Activated CD8-positive, alpha-beta memory T cell treated with anti-CD3 and anti-CD28 coated beads, Interleukin-2, amount 10 ng/mL, durations not matched to agents 7 days and 5 days (primary cell): ENCODE results near the gene CRTAP. TPM values are rescaled to one million over a fixed set of nuclear protein-coding genes. Genes with fewer than 3 reads are reported as not detected.
A peak's percentile ranks its signal among the peaks of the same experiment; 100 is the strongest.

Source experiments
- ATAC-seq: fragments of 150-1000 bp; cut with Tn5 transposase; one replicate; pipeline ENCODE4 v1.10.0; 2021; ENCODE audit warnings: moderate library complexity
- CTCF ChIA-PET: fragments of 350-600 bp; sonication (Branson Sonifier 250); formaldehyde crosslinking; loops from one replicate; lab custom pipeline; 2021; ENCODE audit warnings: antibody characterized with exemption; lab: Charles Lee
- DNase-seq: peaks from one replicate; pipeline ENCODE4 v3.0.0-alpha.2; 2020
- H3K27ac Mint-ChIP-seq: one replicate; pipeline ENCODE4 v1.8.0; 2021; ENCODE audit warnings: mild to moderate bottlenecking, mixed read lengths
- H3K27me3 Mint-ChIP-seq: one replicate; pipeline ENCODE4 v1.8.0; 2021; ENCODE audit warnings: mixed read lengths
- H3K36me3 Mint-ChIP-seq: one replicate; pipeline ENCODE4 v1.8.0; 2021; ENCODE audit warnings: mild to moderate bottlenecking, mixed read lengths
- H3K4me1 Mint-ChIP-seq: one replicate; pipeline ENCODE4 v1.8.0; 2021; ENCODE audit warnings: mixed read lengths
- H3K4me3 Mint-ChIP-seq: one replicate; pipeline ENCODE4 v1.8.0; 2021; ENCODE audit warnings: mild to moderate bottlenecking, moderate library complexity, mixed read lengths
- H3K9me3 Mint-ChIP-seq: one replicate; pipeline ENCODE4 v1.8.0; 2022; ENCODE audit warnings: low read depth, mixed read lengths
- total RNA-seq, 2 experiments: library from RNA; stranded (reverse); gene quantifications; one replicate each; pipeline ENCODE4 v1.2.3, GENCODE V29; 2021

CRTAP gene
- total RNA-seq, 2 experiments from 2014 or later: 28.0 to 40.3 TPM

DNA sequence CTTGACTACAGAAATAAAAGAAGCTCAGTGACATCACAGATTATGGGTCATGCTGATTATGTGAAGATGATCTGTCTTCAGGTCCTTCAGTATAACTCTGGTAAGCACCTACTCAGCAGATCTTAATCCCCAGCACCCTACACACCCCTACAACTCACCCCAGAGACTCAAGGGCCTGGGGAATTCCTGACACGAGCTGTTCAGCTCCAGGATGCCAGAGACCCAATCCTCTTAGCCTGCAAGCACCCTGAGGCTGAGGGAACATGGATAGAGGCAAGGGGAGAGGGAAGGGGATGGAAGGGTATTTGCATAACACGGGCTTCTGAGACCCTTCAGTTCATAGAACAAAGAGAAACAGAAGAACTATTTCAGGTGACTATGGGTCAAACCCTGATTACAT lies 29.9 kb upstream of the CRTAP start:
- Mint-ChIP-seq H3K4me3 (no peak overlapping the region), H3K9me3 (no peaks in the 10 kb centered on the region), H3K27ac (no peak overlapping the region), H3K27me3 (no peaks in the 10 kb centered on the region), H3K4me1 (peaks cover 17% of the 10 kb centered on the region), H3K36me3 (peaks cover 26% of the 10 kb centered on the region)
- DNase-seq: no peak
- CTCF ChIA-PET: interaction anchor here (1.1 to 1.4 kb wide), 2 partner anchors 51 to 136 kb away, joined by 3 to 5 read pairs; no protein-coding TSS in a partner anchor
- ATAC-seq: no peak

DNA sequence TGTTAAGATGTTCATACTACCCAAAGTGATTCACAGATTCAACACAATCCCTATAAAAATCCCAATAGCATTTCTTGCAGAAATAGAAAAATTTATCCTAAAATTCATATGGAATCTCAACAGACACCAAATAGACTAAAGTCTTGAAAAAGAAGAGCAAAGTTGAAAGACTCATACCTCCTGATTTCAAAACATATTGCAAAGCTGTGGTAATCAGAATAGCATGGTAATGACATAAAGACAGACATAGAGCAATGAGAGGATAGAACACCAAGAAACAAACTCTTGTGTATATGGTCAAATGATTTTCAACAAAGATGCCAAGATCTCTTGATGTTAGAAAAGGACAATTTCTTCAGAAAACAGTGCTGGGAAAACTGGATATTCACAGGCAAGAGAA lies 25.1 kb upstream of the CRTAP start:
- H3K36me3 Mint-ChIP-seq: peaks cover 64% of the 10 kb centered on the region
- DNase-seq (no peak), ATAC-seq (no peak)
- no peak overlapping the region for H3K4me3 Mint-ChIP-seq
- CTCF ChIA-PET: interaction anchor here (1.0 kb wide), 1 partner anchor 25 kb away, joined by 3 read pairs; the partner anchor contains the start of gene CRTAP
- no peaks in the 10 kb centered on the region for H3K9me3 Mint-ChIP-seq
- peaks cover 60% of the 10 kb centered on the region for H3K4me1 Mint-ChIP-seq
- H3K27ac Mint-ChIP-seq: no peak overlapping the region
- H3K27me3 Mint-ChIP-seq: no peaks in the 10 kb centered on the region

DNA sequence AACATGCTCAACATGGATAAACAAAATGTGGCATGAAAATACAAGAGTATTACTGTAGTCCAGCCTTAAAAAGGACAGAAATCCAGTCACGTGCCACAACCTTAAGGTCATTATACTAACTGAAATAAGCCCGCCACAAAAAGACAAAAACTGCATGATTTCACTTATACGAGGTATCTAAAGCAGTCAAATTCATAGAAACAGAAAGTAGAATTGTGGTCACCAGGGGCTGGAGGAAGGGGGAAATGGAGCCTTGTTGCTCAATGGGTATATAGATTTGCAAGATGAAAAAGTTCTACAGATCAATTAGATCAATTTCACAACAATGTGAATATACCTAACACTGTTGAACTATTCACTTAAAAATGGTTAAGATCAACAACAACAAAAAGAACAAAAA lies 24.3 kb upstream of the CRTAP start:
- H3K36me3 Mint-ChIP-seq: peaks cover 61% of the 10 kb centered on the region
- H3K27ac Mint-ChIP-seq: no peak overlapping the region
- DNase-seq (no peak), ATAC-seq (peak; percentile 69)
- H3K9me3 Mint-ChIP-seq: no peaks in the 10 kb centered on the region
- H3K4me1 Mint-ChIP-seq: peaks cover 64% of the 10 kb centered on the region
- no peaks in the 10 kb centered on the region for H3K27me3 Mint-ChIP-seq
- H3K4me3 Mint-ChIP-seq: no peak overlapping the region
- CTCF ChIA-PET: interaction anchor here (1.3 to 1.4 kb wide), 2 partner anchors 24 to 100 kb away, joined by 3 read pairs; partner anchors contain the start of gene CRTAP

DNA sequence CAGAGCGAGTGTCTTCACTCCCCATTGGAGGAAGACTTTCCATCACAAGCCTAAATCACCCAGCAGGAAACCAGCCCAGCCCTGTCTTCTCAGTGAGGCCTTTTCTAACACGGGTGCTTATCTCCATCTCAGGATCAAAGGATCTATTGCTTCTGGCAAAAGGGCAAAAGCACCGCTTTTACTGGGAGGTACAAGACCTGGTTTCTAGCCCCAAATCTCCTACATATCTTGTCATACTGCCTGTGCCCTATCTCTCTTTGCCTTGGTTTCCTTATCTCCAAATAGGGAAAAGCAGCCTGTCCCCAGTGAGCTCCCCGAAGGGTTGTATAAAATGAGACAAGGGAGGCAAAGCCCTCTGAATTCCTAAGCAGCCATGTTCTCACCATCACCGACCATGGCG lies 22.1 kb upstream of the CRTAP start:
- Mint-ChIP-seq H3K9me3 (no peaks in the 10 kb centered on the region), H3K36me3 (peaks cover 57% of the 10 kb centered on the region), H3K4me3 (no peak overlapping the region), H3K27ac (no peak overlapping the region), H3K4me1 (peaks cover 71% of the 10 kb centered on the region), H3K27me3 (no peaks in the 10 kb centered on the region)
- CTCF ChIA-PET: interaction anchor here (0.6 to 1.2 kb wide), 3 partner anchors 18 to 145 kb away, joined by 3 read pairs; no protein-coding TSS in a partner anchor
- ATAC-seq (no peak), DNase-seq (no peak)

DNA sequence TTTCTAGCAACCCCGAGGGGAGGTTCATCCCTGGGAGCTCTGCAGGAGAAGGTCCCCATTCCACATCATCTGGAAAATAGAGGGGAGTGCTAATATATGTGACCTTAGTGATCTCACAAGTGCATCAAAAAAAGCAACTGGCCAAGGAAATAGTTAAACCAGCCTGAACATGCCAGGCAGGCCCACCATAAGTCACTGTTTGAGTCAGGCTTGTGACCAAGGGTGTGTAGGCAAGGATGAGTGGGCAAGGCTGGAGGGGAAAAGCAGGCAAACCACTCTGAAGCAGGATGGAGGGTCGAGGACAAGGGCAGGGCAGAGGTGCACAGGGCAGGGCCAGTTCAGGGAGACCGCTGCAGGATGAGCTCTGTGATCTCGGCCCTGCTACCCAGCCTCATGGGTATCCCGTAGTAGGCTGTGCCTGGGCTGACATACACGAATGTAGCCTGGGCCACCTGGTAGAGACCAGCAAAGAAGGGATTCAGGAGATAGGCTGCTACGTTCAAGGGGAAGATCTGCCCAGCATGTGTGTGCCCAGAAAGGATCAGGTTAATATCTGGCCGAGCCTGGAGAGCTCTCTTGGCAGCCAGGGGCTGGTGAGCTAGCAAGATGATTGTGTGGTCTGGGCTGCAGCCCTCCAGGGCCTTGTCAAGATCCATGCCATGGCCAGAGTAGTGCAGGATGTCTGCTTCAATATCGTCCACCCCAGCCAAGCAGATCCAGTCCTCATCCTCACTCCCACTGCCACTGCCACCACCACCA lies 21.1 kb upstream of the CRTAP start:
- DNase-seq (no peak), ATAC-seq (no peak)
- CTCF ChIA-PET: interaction anchor here (1.2 kb wide), 1 partner anchor 145 kb away, joined by 3 read pairs; no protein-coding TSS in a partner anchor
- peaks cover 52% of the 10 kb centered on the region for H3K36me3 Mint-ChIP-seq
- no peaks in the 10 kb centered on the region for H3K9me3 Mint-ChIP-seq
- no peak overlapping the region for H3K27ac Mint-ChIP-seq
- peaks cover 70% of the 10 kb centered on the region for H3K4me1 Mint-ChIP-seq
- no peak overlapping the region for H3K4me3 Mint-ChIP-seq
- H3K27me3 Mint-ChIP-seq: no peaks in the 10 kb centered on the region

DNA sequence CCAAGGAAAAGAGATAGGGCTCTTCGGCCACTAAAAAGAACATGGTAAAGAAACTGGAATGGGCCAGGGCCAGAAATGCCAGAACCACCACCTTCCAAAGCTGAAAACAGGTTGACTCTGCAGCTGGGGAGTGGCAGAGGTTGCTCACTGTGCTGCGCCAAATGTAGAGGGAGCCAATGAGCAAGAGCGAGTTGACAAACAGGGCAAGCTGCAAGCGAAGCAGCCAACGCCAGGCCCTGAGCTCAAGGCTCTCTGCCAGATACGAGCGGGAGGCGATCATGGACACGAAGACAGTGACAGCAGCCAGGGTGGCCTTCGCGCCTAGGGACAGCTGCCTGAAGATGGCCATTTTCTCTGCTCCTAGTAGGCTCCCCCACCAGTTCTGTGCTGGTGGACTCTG lies 20.0 kb upstream of the CRTAP start:
- H3K36me3 Mint-ChIP-seq: peaks cover 40% of the 10 kb centered on the region
- no peak for DNase-seq

DNA sequence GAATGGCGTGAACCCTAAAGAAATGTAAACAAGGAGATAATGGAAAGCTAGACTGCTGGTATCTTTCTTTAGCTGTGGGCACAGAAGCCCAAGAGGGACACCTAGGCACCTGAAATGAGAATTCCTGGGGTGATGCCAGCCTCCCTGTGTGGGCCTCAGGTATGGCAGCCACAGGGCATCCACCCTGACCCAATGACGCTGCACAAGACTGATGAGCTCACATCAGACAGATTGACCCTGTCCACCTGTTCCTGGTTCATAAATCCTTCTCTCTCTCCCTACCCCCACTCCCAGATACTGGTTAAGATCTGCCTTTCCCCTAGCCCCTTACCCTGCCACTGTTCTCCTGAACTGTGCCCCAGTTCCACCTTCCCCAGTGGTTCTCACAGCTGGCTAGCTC lies 18.4 kb upstream of the CRTAP start:
- no peak overlapping the region for H3K27ac Mint-ChIP-seq
- no peak for ATAC-seq
- peaks cover 47% of the 10 kb centered on the region for H3K4me1 Mint-ChIP-seq

More for the DNA sequence above, 20.0 kb upstream of the CRTAP start:
- Mint-ChIP-seq H3K9me3 (no peaks in the 10 kb centered on the region), H3K4me1 (peaks cover 62% of the 10 kb centered on the region), H3K27me3 (no peaks in the 10 kb centered on the region), H3K4me3 (no peak overlapping the region), H3K27ac (no peak overlapping the region)
- ATAC-seq: no peak
- CTCF ChIA-PET: interaction anchor here (0.7 kb wide), 1 partner anchor 89 kb away, joined by 3 read pairs; no protein-coding TSS in a partner anchor

DNA sequence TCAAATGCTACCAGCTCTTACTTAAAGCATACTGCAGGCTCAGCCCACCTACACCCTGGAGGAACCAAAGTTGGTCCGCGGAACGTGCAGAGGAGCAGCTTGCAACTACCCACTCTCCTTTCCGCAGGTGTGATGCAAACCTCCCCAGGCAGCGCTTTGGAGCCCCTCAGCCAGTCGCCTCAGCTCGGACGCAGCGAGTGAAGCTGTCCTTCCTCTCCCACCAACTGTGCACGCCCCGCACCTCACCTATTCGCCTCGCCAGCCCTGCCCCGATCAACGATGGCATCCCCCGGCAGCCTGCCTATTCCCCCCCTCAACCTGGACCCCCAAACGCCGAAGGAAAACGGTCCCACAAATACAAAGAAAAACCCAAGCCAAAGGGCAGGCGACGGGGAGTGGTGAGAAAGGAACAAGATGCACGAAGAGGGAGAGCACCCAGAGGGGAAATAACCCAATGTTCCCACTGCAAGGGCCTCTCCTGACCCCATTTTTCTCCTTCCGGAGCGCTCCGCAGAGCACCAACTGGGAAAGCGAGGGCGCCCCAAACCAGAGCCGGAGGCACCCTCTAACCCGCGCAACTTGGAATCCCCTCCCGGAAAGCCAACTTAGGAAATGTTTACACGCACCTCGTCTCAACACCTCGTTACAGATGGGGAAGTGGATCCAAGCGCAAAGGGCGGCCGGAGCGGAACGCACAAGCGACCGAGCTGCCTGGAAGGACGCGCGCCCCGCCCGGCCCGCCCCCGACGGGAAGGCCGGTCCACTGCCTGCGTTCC lies 17.5 kb upstream of the CRTAP start:
- H3K4me1 Mint-ChIP-seq: peaks cover 40% of the 10 kb centered on the region
- no peaks in the 10 kb centered on the region for H3K27me3 Mint-ChIP-seq
- H3K27ac Mint-ChIP-seq: peak overlapping the region; percentile 84
- H3K9me3 Mint-ChIP-seq: no peaks in the 10 kb centered on the region
- ATAC-seq: peak; percentile 58
- H3K4me3 Mint-ChIP-seq: peak overlapping the region; percentile 97
- peaks cover 19% of the 10 kb centered on the region for H3K36me3 Mint-ChIP-seq
- peak; percentile 65 for DNase-seq
- CTCF ChIA-PET: interaction anchor here (0.7 to 1.2 kb wide), 7 partner anchors 8 to 146 kb away, joined by 3 to 4 read pairs (median 3); no protein-coding TSS in a partner anchor

More for the DNA sequence above, 18.4 kb upstream of the CRTAP start:
- Mint-ChIP-seq H3K4me3 (peak overlapping the region; percentile 97), H3K27me3 (no peaks in the 10 kb centered on the region), H3K36me3 (peaks cover 26% of the 10 kb centered on the region), H3K9me3 (no peaks in the 10 kb centered on the region)
- no peak for DNase-seq
- CTCF ChIA-PET: interaction anchor here (0.7 to 1.2 kb wide), 8 partner anchors 9 to 277 kb away, joined by 3 to 4 read pairs (median 3); no protein-coding TSS in a partner anchor

DNA sequence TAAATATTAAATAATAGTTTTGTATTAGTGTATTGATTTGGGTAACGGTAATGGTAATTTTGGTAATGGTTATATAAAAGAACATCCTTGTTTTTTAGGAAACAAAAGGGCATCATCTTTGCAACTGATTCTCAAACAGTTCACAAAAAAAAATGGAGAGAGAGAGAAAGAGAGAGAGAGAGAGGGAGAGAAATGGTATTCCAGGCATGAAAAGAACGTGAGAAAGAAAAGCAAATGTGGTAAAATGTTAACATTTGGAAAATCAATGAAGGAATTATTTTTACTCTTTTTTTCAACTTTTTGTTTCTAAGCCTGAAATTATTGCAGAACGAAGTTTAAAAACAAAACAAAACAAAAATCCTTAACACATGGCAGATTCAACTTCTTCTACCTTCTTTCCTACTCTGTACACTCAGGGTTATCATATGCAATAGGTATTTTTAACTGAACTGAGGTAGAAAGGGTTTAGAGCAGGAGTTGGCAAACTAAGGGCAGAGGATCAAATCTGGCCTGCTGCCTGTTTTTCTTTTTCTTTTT lies 14.6 kb upstream of the CRTAP start:
- peaks cover 18% of the 10 kb centered on the region for H3K4me1 Mint-ChIP-seq
- H3K4me3 Mint-ChIP-seq: no peak overlapping the region
- DNase-seq (no peak), ATAC-seq (no peak)
- no peaks in the 10 kb centered on the region for H3K36me3 Mint-ChIP-seq
- CTCF ChIA-PET: interaction anchor here (1.0 kb wide), 1 partner anchor 12 kb away, joined by 3 read pairs; no protein-coding TSS in a partner anchor
- no peak overlapping the region for H3K27ac Mint-ChIP-seq
- H3K9me3 Mint-ChIP-seq: no peaks in the 10 kb centered on the region
- H3K27me3 Mint-ChIP-seq: peaks cover under 1% of the 10 kb centered on the region

DNA sequence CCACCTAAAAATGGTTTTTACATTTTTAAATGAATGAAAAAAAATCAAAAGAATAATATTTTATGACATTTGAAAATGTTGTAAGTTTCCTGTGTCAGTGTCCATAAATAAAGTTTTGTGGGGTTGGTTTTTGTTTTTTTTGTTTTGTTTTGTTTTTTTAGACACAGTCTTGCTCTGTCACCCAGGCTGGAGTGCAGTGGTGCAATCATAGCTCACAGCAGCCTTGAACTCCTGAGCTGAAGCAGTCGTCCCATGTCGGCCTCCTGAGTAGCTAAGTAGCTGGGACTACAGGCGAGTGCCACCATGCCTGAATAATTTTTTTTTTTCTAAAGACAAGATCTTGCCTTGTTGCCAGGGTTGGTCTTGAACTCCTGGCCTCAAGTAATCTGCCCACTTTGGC lies 14.1 kb upstream of the CRTAP start:
- Mint-ChIP-seq H3K27me3 (peaks cover 2% of the 10 kb centered on the region), H3K4me1 (peaks cover 14% of the 10 kb centered on the region), H3K27ac (no peak overlapping the region), H3K36me3 (no peaks in the 10 kb centered on the region), H3K9me3 (no peaks in the 10 kb centered on the region), H3K4me3 (no peak overlapping the region)
- CTCF ChIA-PET: no interaction called here
- DNase-seq: no peak
- ATAC-seq: no peak

DNA sequence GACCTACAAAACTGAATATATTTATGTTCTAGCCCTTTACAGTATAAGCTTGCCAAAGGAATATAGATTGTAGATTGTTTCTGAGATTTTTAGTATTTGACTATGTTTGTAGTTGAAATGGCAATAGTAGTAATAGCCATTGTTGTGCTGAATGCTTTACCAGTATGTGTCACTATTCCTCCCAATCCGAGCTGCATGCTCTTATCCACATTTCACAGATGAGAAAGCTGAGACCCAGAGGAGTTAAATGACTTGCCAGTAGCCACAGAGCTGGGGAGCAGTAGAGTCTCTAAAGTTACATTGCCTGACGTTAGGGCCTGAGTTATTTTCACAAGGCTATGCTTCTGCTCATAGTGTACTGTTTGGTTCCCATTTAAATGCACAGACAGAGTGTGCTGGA lies 13.6 kb upstream of the CRTAP start:
- H3K4me3 Mint-ChIP-seq: no peak overlapping the region
- H3K36me3 Mint-ChIP-seq: no peaks in the 10 kb centered on the region
- peaks cover 13% of the 10 kb centered on the region for H3K4me1 Mint-ChIP-seq
- DNase-seq (no peak), ATAC-seq (no peak)
- CTCF ChIA-PET: no interaction called here
- peaks cover 2% of the 10 kb centered on the region for H3K27me3 Mint-ChIP-seq
- no peaks in the 10 kb centered on the region for H3K9me3 Mint-ChIP-seq
- H3K27ac Mint-ChIP-seq: no peak overlapping the region

DNA sequence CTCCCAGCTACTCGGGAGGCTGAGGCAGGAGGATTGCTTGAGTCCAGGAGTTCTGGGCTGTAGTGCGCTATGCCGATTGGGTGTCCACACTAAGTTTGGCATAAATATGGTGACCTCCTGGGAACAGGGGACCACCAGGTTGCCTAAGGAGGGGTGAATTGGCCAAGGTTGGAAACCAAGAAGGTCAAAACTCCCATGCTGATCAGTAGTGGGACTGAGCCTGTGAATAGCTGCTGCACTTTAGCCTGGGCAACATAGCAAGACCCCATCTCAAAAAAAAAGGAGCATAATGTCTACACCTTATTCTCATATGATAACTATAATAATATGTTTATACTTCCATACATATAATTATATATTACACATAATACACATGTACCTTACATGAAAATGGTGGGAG lies 10.8 kb upstream of the CRTAP start:
- Mint-ChIP-seq H3K27ac (no peak overlapping the region), H3K27me3 (peaks cover 2% of the 10 kb centered on the region), H3K4me1 (peaks cover 2% of the 10 kb centered on the region), H3K4me3 (no peak overlapping the region), H3K9me3 (no peaks in the 10 kb centered on the region), H3K36me3 (no peaks in the 10 kb centered on the region)
- ATAC-seq (no peak), DNase-seq (no peak)
- CTCF ChIA-PET: no interaction called here

DNA sequence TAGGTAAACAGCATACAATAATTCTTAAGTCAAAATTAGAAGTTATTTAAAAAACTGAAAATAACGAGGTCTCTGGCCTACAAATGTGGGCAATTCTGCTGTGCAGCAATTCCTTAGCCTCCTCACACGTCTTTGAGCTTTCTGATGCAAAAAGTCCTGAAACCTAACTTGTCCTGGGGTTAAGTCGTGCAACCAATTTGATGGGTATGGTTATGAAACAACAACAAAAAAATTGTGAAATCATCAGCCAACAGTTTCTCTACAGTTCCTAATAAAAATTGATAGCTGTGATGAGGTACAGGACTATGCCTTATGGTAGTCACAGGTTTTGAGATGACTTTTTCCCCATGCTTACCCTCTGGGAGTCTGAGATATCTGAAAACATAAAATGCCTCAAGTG lies 10.3 kb upstream of the CRTAP start:
- ATAC-seq (no peak), DNase-seq (no peak)
- no peaks in the 10 kb centered on the region for H3K9me3 Mint-ChIP-seq
- no peak overlapping the region for H3K4me3 Mint-ChIP-seq
- no peak overlapping the region for H3K27ac Mint-ChIP-seq
- H3K36me3 Mint-ChIP-seq: no peaks in the 10 kb centered on the region
- CTCF ChIA-PET: interaction anchor here (0.8 kb wide), 1 partner anchor 269 kb away, joined by 3 read pairs; no protein-coding TSS in a partner anchor
- H3K4me1 Mint-ChIP-seq: no peaks in the 10 kb centered on the region
- H3K27me3 Mint-ChIP-seq: peaks cover 2% of the 10 kb centered on the region
